ENCODE results near the gene EID2B.

The EID2B gene

GRCh38 chr19:39506944-39507714 is 25.5 kb downstream of the EID2B start:
- no peaks in the 10 kb centered on the region for H3K36me3 ChIP-seq
- no peak for TF ChIP-seq CTCF (IDR thresholded peaks at IDR 0.05)
- H3K27ac ChIP-seq: no peak overlapping the region
- H3K4me1 ChIP-seq (ENCODE audit: control insufficient read depth in 1 of 2, insufficient read depth in 1 of 2, low read depth in 1 of 2, low read length in 1 of 2): peaks cover 0 to 3% of the 10 kb centered on the region in 2 experiments
- H3K9me3 ChIP-seq: no peaks in the 10 kb centered on the region
- no peak overlapping the region for H3K4me3 ChIP-seq (ENCODE audit: low read depth in 1 of 2, low read length in 1 of 2)
- peaks cover 93% of the 10 kb centered on the region for H3K27me3 ChIP-seq

- Histone ChIP-seq H3K36me3 (no peaks in the 10 kb centered on the region), H3K27ac (no peak overlapping the region), H3K4me1 (ENCODE audit: control insufficient read depth in 1 of 2, insufficient read depth in 1 of 2, low read depth in 1 of 2, low read length in 1 of 2) (peaks cover 0 to 3% of the 10 kb centered on the region in 2 experiments), H3K4me3 (ENCODE audit: low read depth in 1 of 2, low read length in 1 of 2) (no peak overlapping the region), H3K27me3 (peaks cover 94% of the 10 kb centered on the region), H3K9me3 (no peaks in the 10 kb centered on the region)
- TF ChIP-seq CTCF (IDR thresholded peaks at IDR 0.05): no peak
These were observed 26.1 kb downstream of the EID2B start for GRCh38 chr19:39506598-39506943.

- H3K27ac ChIP-seq: no peak overlapping the region
- H3K36me3 ChIP-seq: no peaks in the 10 kb centered on the region
- peak; percentile 85 for TF ChIP-seq CTCF (IDR thresholded peaks at IDR 0.05)
- no peaks in the 10 kb centered on the region for H3K9me3 ChIP-seq
- H3K27me3 ChIP-seq: peaks cover 100% of the 10 kb centered on the region
- no peak overlapping the region for H3K4me3 ChIP-seq (ENCODE audit: low read depth in 1 of 2, low read length in 1 of 2)
- peaks cover 0 to 3% of the 10 kb centered on the region in 2 experiments for H3K4me1 ChIP-seq (ENCODE audit: control insufficient read depth in 1 of 2, insufficient read depth in 1 of 2, low read depth in 1 of 2, low read length in 1 of 2)
These were observed 29.8 kb downstream of the EID2B start for GRCh38 chr19:39502640-39503417.

- Histone ChIP-seq H3K27ac (no peak overlapping the region), H3K36me3 (no peaks in the 10 kb centered on the region), H3K4me3 (ENCODE audit: low read depth in 1 of 2, low read length in 1 of 2) (no peak overlapping the region), H3K9me3 (no peaks in the 10 kb centered on the region), H3K4me1 (ENCODE audit: control insufficient read depth in 1 of 2, insufficient read depth in 1 of 2, low read depth in 1 of 2, low read length in 1 of 2) (no peaks in the 10 kb centered on the region), H3K27me3 (peaks cover 100% of the 10 kb centered on the region)
- no peak for TF ChIP-seq CTCF (IDR thresholded peaks at IDR 0.05)
These were observed 31.3 kb downstream of the EID2B start for GRCh38 chr19:39501340-39501739.

GRCh38 chr19:39500543-39500942 is 32.1 kb downstream of the EID2B start:
- Histone ChIP-seq H3K36me3 (no peaks in the 10 kb centered on the region), H3K27ac (no peak overlapping the region), H3K9me3 (no peaks in the 10 kb centered on the region), H3K4me1 (ENCODE audit: control insufficient read depth in 1 of 2, insufficient read depth in 1 of 2, low read depth in 1 of 2, low read length in 1 of 2) (no peaks in the 10 kb centered on the region), H3K4me3 (ENCODE audit: low read depth in 1 of 2, low read length in 1 of 2) (no peak overlapping the region), H3K27me3 (peaks cover 100% of the 10 kb centered on the region)
- no peak for TF ChIP-seq CTCF (IDR thresholded peaks at IDR 0.05)

Data from neutrophil (primary cell).